Mucosa of rectum (tissue), 2 donors: Measurements from ENCODE around the gene HOXD3.

Experiments
- H3K27ac ChIP-seq, 2 donors: one replicate each; pipeline ENCODE4 v1.7.0; 2013; ENCODE audit warnings: inconsistent platforms in 2 of 2, low read depth in 2 of 2, low read length in 2 of 2
- H3K27me3 ChIP-seq, 2 donors: one replicate each; pipeline ENCODE4 v1.7.0; 2013; ENCODE audit warnings: low read length in 2 of 2; ENCODE audit not compliant: control insufficient read depth in 2 of 2, insufficient read depth in 2 of 2
- H3K36me3 ChIP-seq, 2 donors: one replicate each; pipeline ENCODE4 v1.7.0; 2013; ENCODE audit warnings: low read length in 2 of 2; ENCODE audit not compliant: control insufficient read depth in 2 of 2, insufficient read depth in 2 of 2
- H3K4me1 ChIP-seq, 2 donors: one replicate each; pipeline ENCODE4 v1.7.0; 2013; ENCODE audit warnings: low read length in 2 of 2, mild to moderate bottlenecking in 1 of 2; ENCODE audit not compliant: control insufficient read depth in 2 of 2, insufficient read depth in 2 of 2
- H3K4me3 ChIP-seq, 2 donors: one replicate each; pipeline ENCODE4 v1.7.0; 2013; ENCODE audit warnings: low read length in 2 of 2
- H3K9ac ChIP-seq, 2 donors: one replicate each; pipeline ENCODE4 v1.7.0; 2013; ENCODE audit warnings: low read length in 2 of 2, low read depth in 1 of 2, mild to moderate bottlenecking in 1 of 2
- H3K9me3 ChIP-seq, 2 donors: one replicate each; pipeline ENCODE4 v1.7.0; 2013; ENCODE audit warnings: low read length in 2 of 2; ENCODE audit not compliant: control insufficient read depth in 2 of 2
- donor health status: healthy.
- donor health status: Normal muscosa, but diverticular disease.

The HOXD3 gene

DNA sequence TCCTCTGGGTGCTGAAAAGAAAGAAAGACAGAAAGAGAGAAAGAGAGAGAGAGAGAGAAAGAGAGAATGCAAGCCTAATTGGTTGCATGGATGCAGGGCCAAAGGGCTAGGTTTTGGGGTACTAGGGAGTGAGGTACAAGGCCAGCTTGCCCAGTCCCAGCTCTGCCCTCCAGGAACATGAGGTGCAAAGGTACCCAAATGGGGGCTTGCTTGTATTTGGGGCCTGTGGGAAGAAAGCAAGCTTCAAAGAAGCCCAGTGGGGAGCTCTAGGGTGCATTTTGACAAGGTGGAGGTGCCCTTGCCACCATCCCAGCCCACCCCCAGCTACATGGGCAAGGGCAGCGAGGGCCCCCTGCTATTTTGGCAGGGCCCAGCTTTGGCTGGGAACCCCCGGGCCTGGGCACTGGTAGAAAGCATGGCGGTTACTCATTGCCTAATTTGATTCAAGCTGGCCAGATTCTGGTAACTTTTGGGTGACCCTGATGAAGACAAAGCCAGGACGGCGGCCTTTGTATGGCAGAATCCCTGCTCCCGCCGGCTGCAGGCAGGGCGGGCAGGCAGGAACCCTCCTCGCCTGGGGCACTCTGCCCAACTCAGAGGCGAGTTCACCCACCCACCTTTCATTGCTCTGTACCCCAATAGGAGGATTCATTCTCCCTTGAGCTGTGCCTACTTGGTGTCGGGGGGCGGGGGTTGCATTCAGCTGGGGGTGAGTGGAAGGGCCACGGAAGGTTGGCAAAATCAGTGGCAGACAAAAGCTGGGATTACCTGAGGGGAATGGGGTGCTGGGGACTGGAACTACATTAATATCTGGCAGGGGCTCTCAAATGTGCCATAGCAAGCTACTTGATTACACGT is 6.3 kb upstream of the HOXD3 start:
- H3K27me3 ChIP-seq = peaks cover 0 to 4% of the 10 kb centered on the region in 2 donors
- no peak overlapping the region for H3K9ac ChIP-seq
- H3K4me3 ChIP-seq = no peak overlapping the region
- H3K9me3 ChIP-seq = no peaks in the 10 kb centered on the region
- peaks cover 0 to 11% of the 10 kb centered on the region in 2 donors for H3K4me1 ChIP-seq
- peaks cover 0 to 6% of the 10 kb centered on the region in 2 donors for H3K36me3 ChIP-seq
- H3K27ac ChIP-seq = no peak overlapping the region

DNA sequence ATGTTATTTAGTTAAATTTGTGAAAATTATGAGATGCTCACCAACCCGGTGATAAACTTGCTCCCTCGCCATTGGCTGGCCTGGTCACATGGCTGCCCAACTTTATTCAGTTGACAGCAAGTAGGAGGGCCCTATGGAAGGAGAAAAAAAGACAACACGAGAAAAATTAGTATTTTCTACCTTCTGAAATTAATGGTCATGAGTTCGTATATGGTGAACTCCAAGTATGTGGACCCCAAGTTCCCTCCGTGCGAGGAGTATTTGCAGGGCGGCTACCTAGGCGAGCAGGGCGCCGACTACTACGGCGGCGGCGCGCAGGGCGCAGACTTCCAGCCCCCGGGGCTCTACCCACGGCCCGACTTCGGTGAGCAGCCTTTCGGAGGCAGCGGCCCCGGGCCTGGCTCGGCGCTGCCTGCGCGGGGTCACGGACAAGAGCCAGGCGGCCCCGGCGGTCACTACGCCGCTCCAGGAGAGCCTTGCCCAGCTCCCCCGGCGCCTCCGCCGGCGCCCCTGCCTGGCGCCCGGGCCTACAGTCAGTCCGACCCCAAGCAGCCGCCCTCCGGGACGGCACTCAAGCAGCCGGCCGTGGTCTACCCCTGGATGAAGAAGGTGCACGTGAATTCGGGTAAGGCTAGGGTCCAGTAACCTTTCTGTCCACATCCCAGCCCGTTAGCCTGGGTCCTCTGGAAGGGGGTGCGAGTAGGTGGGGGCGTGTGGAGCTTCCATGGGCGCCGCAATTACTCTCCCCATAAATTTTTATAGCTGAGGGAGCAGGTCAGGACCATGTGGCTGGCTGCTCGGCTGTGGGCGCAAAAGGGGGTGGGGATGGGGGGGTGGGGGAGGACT is 5.4 kb upstream of the HOXD3 start, which contains the start of gene HOXD4:
Gene HOXD4 (plus strand): TSS at position 109 of the 846 bp plus-strand sequence. CDS start 84 bp downstream, at position 193.
- peaks cover 0 to 6% of the 10 kb centered on the region in 2 donors for H3K36me3 ChIP-seq
- no peak within 1 kb of the TSS for H3K27ac ChIP-seq
- peaks cover 0 to 2% of the 10 kb centered on the region in 2 donors for H3K4me1 ChIP-seq
- H3K9me3 ChIP-seq = no peaks in the 10 kb centered on the region
- H3K27me3 ChIP-seq = peaks cover 0 to 5% of the 10 kb centered on the region in 2 donors
- H3K4me3 ChIP-seq = no peak within 1 kb of the TSS
- no peak within 1 kb of the TSS for H3K9ac ChIP-seq

DNA sequence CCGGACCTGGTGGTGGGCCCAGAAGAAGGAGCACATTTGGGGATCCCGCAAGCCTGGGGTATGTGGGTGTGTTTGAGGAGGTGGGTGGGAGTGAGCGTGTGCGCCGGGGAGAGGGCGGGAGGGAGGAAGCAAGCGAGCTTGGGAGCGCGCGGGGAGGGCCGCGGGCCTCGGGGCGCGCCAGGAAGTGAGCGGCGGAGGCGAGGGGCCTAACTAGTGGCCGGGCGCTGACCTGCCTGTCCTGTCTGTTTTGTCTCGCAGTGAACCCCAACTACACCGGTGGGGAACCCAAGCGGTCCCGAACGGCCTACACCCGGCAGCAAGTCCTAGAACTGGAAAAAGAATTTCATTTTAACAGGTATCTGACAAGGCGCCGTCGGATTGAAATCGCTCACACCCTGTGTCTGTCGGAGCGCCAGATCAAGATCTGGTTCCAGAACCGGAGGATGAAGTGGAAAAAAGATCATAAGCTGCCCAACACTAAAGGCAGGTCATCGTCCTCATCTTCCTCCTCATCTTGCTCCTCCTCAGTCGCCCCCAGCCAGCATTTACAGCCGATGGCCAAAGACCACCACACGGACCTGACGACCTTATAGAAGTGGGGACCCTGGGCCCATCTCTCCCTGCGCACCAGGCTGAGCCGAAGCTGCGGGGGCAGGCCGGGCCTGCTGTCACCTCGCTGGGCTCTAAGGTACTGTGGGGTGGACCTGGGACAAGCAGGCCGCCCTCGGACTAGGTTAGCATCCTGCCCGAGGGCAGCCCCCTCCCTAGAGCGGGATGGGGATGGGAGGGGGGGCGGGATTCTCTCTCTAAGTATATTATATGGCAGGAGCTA is 4.5 kb upstream of the HOXD3 start:
- Histone ChIP-seq H3K9me3 (no peaks in the 10 kb centered on the region), H3K36me3 (peaks cover 0 to 6% of the 10 kb centered on the region in 2 donors), H3K4me3 (no peak overlapping the region), H3K27me3 (peaks cover 0 to 8% of the 10 kb centered on the region in 2 donors), H3K27ac (no peak overlapping the region), H3K9ac (no peak overlapping the region), H3K4me1 (no peaks in the 10 kb centered on the region)

DNA sequence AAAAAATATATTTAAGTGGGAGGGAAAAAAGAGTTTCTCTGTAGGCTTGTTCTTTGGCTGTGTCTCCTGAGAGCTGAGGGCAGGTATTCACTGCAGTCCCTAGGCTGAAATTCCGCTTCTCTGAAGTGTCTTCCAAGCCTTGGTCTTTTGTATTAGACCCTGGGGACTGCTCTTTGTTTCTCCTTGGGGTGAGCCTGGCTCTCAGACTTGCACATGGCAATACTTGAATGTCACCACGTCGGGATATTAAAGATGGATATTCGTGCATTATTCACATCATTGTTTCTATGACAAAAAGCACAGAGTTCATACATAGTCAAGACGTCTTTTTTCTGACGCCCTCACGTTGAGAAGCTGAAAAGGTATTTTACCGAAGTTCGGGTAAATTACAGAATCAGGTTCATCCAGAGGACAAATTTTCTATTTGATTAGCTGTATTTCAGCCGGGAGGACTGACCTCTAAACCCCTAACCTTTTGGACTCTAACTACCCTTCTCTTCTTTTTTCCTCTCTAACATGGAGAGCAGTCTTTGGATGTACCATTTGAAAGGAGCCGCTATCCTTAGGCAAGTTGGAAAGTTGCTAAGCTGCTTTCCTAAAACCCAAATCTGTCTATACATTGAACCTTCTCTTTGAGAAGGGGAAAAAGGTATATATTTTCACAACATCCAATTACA is 2.4 kb upstream of the HOXD3 start:
- peaks cover 0 to 6% of the 10 kb centered on the region in 2 donors for H3K36me3 ChIP-seq
- H3K4me1 ChIP-seq = no peaks in the 10 kb centered on the region
- no peak overlapping the region for H3K9ac ChIP-seq
- peaks cover 0 to 9% of the 10 kb centered on the region in 2 donors for H3K27me3 ChIP-seq
- H3K9me3 ChIP-seq = no peaks in the 10 kb centered on the region
- no peak overlapping the region for H3K4me3 ChIP-seq
- no peak overlapping the region for H3K27ac ChIP-seq

DNA sequence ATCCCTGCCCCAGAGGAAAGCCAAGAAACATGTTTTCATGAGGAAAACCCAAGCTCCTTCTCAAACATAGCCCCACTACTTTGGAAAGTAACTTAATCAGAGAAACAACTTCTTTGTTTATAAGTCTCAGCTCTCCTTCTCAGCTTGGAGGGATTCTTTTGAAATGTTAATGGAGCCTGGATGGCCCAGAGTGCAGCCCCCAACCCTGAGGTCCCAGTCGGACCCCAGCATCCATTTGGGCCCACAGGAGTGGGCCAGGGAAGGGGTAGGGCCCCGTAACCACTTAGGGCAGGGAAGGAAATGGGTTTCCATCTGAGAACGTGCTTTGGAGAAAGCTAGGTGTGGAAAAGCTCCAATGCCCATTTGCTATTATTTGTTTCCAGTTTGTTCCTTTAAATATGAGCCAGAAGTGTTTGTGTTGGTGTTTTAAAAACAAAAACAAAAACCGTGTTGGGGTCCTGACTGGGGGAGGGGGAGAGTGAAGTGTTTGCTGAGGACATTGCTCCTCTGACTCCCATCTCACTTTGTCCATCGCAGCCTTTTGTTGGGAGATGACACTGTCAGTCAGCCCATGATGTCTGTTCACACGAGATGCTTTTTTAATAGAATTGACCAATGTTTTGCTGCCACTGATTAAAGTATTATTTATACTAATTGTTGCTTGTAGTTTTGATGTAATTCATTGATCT is 1.6 kb upstream of the HOXD3 start:
- H3K4me1 ChIP-seq = peaks cover 0 to 3% of the 10 kb centered on the region in 2 donors
- H3K36me3 ChIP-seq = peaks cover 0 to 4% of the 10 kb centered on the region in 2 donors
- H3K27ac ChIP-seq = no peak overlapping the region
- no peak overlapping the region for H3K9ac ChIP-seq
- peaks cover 0 to 11% of the 10 kb centered on the region in 2 donors for H3K27me3 ChIP-seq
- no peak overlapping the region for H3K4me3 ChIP-seq
- no peaks in the 10 kb centered on the region for H3K9me3 ChIP-seq

DNA sequence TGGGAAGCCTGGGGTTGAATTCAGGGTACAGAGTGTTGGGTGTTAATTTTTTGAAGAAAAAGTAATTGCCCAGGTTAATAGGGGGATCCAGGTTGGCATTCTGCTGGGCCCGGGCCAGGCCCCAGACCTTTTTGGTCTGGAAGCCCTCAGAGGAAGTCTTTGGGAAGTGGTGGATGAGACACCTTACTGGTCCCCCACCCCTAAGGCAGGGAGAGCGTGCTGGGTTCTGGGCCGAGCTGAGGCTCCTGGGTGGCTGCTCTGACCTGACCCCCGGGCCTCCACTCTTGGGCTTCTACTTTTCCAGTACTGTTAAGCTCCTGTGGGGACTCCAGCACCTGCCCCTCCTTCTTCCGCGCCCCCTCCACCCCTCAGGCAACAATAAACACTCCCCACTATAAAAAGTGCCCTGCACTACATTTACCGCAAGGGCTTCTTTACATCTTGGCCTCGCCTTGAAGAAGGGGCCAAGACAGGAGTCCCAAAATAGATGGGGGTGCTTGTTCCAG is 753 bp upstream of the HOXD3 start:
- no peak overlapping the region for H3K4me3 ChIP-seq
- H3K9ac ChIP-seq = no peak overlapping the region

DNA sequence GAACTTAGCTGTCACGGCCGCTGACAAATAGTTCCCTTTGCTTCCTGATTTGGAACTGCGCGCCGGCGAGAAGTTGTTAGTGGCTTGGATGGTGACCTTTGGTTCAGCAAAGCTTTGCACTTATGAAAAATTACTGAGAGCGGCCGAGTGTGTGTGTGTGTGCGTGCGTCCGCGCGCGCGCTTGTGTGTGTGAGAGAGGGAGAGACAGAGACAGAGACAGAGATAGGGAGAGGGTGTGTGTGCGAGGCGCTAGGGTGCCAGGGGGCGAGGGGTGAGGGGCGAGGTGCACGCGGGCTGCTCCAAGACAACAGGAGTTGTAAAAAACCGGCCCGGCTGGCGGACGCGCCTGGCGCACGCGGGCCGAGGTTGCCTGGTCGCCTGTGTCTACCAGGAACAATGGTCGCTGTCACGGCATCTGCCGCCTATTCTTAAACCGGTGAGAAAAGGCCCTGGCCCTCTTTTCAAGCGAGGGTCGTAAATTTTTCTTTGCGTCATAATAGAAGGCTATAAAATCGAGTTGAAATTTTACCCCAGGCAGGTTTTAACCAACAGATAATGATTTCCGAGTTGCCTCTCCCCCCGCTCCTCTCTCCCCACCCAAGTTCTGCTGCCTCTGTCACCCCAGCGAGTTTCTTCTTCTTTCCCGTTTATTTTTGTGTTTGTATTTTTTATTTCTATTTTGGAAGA is 535 bp downstream of the HOXD3 start:
- peaks cover 0 to 18% of the 10 kb centered on the region in 2 donors for H3K27me3 ChIP-seq
- H3K4me3 ChIP-seq = peak overlapping the region; percentile 60 to 67
- peaks cover 0 to 2% of the 10 kb centered on the region in 2 donors for H3K36me3 ChIP-seq
- peaks cover 0 to 3% of the 10 kb centered on the region in 2 donors for H3K4me1 ChIP-seq
- peak overlapping the region; percentile 9 to 13 for H3K27ac ChIP-seq
- no peaks in the 10 kb centered on the region for H3K9me3 ChIP-seq
- peak overlapping the region in 1 of 2 donors; percentile 51 for H3K9ac ChIP-seq

More for the DNA sequence above, 753 bp upstream of the HOXD3 start:
- peaks cover 0 to 3% of the 10 kb centered on the region in 2 donors for H3K36me3 ChIP-seq
- H3K27me3 ChIP-seq = peaks cover 0 to 11% of the 10 kb centered on the region in 2 donors
- no peak overlapping the region for H3K27ac ChIP-seq
- H3K9me3 ChIP-seq = no peaks in the 10 kb centered on the region
- H3K4me1 ChIP-seq = peaks cover 0 to 3% of the 10 kb centered on the region in 2 donors

- Histone ChIP-seq H3K4me1 (peaks cover 0 to 3% of the 10 kb centered on the region in 2 donors), H3K4me3 (peak overlapping the region; percentile 14 to 60), H3K36me3 (no peaks in the 10 kb centered on the region), H3K27me3 (peaks cover 0 to 16% of the 10 kb centered on the region in 2 donors), H3K9me3 (no peaks in the 10 kb centered on the region), H3K9ac (peak overlapping the region in 1 of 2 donors; percentile 51), H3K27ac (no peak overlapping the region)
Observed at GRCh38 chr2:176158186-176158591, 1.1 kb downstream of the HOXD3 start.
